HG02678 (cell line): ENCODE data around the gene KRTAP4-3.
"Not testable (repeated sequence)": the region's sequence is repeated elsewhere in the genome, so short reads cannot be mapped to it uniquely, and the experiment has no call there.

Experiments
- ATAC-seq: cut with Tn5 transposase; IDR thresholded peaks from one replicate; pipeline ENCODE4 v1.9.1; 2021; ENCODE audit warnings: mild to moderate bottlenecking, moderate library complexity; ENCODE audit not compliant: unreplicated experiment

KRTAP4-3 gene

DNA sequence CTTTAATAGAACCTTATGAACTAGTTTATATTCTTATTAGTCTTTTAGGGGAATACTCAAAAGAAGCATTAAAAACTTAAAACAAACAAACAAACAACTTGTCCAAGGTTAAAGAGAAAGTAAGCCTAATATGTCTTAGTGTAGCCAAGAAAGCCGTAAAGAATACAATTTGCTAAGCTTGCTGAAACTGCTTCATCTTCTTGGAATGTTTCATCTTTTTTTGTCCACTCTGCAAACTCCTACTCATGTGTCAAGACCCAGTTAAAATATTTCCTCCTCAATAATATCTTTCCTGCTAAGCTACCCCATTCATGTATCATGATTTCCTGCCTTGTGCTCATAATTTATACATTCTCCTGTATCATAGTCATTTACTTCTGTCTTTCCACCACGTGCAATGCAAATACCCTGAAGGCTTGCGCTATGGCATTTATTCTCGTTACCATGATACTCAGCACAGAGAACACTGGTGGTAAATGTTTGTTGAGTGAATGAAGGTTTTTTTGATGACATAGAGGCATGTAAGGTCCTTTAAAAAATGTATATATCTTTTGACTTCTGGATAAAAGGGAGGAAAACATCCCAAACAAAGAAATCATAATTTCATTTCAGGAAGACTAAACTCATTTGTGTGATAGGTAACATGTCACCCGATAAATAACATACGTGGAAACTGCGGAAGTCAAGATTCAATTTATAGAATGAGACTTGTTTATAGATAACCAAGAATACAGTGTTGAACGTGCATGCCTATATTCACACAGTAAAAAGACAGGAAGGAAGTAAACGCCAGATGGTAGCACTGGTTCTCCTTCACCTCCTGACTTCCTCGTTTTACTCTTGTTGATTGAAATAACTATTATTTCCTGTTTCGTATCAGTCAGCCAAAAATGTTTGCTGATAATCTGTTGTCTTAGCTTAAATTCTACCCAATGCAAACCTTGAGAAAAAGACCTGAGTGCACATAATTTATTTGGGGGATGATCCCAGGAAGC is 48.0 kb downstream of the KRTAP4-3 start:
- ATAC-seq = not testable (repeated sequence)

DNA sequence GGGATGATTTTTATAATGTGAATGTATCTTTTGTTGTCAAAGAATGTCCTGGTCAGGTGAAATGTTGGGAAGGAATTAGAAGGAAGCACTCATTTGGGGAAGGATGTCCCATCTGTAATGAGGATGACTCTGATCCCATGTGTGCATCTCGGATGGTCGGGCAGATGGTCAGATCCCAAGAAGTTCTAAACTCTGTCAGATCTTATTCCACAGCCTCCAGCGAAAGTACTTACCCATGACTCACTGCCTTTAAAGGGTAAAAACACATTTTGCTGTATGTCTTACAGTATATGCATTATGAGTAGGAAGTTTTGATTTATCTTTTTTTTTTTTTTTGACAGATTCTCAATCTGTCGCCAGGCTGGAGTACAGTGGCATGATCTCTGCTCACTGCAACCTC is 49.3 kb downstream of the KRTAP4-3 start:
- ATAC-seq = no peak

DNA sequence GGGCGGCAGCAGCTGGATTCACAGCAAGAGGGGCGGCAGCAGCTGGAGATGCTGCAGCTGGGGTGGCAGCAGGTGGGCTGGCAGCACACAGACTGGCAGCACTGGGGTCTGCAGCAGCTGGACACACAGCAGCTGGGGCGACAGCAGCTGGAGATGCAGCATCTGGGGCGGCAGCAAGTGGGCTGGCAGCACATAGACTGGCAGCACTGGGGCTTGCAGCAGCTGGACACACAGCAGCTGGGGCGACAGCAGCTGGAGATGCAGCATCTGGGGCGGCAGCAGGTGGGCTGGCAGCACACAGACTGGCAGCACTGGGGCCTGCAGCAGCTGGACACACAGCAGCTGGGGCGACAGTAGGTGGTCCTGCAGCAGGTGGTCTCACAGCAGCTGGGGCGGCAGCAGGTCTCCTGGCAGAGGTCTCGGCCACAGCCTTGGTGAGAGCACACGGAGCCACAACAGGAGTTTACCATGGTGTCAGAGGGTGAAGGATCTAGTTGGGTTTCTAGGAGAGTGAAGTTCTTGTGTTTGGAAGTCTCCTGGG is 50.1 kb downstream of the KRTAP4-3 start, which contains the start of gene KRTAP4-11:
Gene KRTAP4-11 (minus strand): TSS at position 528 of the 541 bp plus-strand sequence. CDS start 58 bp downstream, at position 470.
- ATAC-seq = not testable (repeated sequence)
